Psoas muscle (tissue), 8 donors: ENCODE data around the gene CDK7. TPM values are rescaled to one million over a fixed set of nuclear protein-coding genes. Genes with fewer than 3 reads are reported as not detected.

Experiments used
- ATAC-seq, 4 donors: fragments of 200-7000 bp; cut with Tn5 transposase; one replicate each; pipeline ENCODE4 v1.9.1; 2020; ENCODE audit warnings: moderate library complexity in 3 of 4, mild to moderate bottlenecking in 2 of 4
- DNase-seq, 2 donors: peaks; one replicate each; pipeline ENCODE4 v3.0.0-alpha.2; 2020
- H3K27ac ChIP-seq: fragments of 200-600 bp; one replicate; pipeline ENCODE4 v1.8.0; 2022
- H3K27me3 ChIP-seq, 3 donors: fragments of 200-600 bp in 1 of 3; one replicate each; pipeline versions ENCODE4 v1.6.1 to v1.8.0; 2013 to 2022; ENCODE audit warnings: low read length in 2 of 3, mild to moderate bottlenecking in 2 of 3, moderate library complexity in 1 of 3; ENCODE audit not compliant: insufficient read depth in 3 of 3
- H3K36me3 ChIP-seq, 2 donors: fragments of 200-600 bp in 1 of 2; one replicate each; pipeline versions ENCODE4 v1.6.1 to v1.8.0; 2013 to 2022; ENCODE audit warnings: low read depth in 1 of 2, mild to moderate bottlenecking in 1 of 2, moderate library complexity in 1 of 2; ENCODE audit not compliant: insufficient read depth in 1 of 2
- H3K4me1 ChIP-seq: fragments of 200-600 bp; one replicate; pipeline ENCODE4 v1.8.0; 2022
- H3K4me3 ChIP-seq: fragments of 200-600 bp; one replicate; pipeline ENCODE4 v1.8.0; 2022; ENCODE audit warnings: mild to moderate bottlenecking
- H3K9me3 ChIP-seq: fragments of 200-600 bp; one replicate; pipeline ENCODE4 v1.8.0; 2022
- WGBS, 3 donors: extraction: QIAGEN DNeasy Blood & Tissue Kit; methylation state at CpG; one replicate each; pipeline versions ENCODE4 v1.1.6 to v1.1.7; 2013; 5-methylcytosine and 5-hydroxymethylcytosine counted together
- intact Hi-C, 2 donors: fragments of 100-400 bp; cut with DNase I; formaldehyde crosslinking; loops; one replicate each; pipeline versions ENCODE4 v1.11.0 to v1.14.2; 2022
- polyA plus RNA-seq, 3 donors: library from polyadenylated mRNA; stranded (reverse); fragments of 200-250 nt; gene quantifications; one replicate each; pipeline ENCODE4 v1.2.3, GENCODE V29; 2013
- total RNA-seq, 4 donors: library from RNA; stranded (reverse); fragmentation: NEBNext Ultra II Directional in 2 of 4; extraction: Animal tissue kit (Norgen Biotek cat#: 25700) in 2 of 4; gene quantifications; one replicate each; pipeline versions ENCODE4 v1.2.1 to v1.2.4, GENCODE V29; 2021 to 2023
- TF ChIP-seq, protein P1 (sequence below): fragments of 200-600 bp; IDR thresholded peaks from one replicate; pipeline ENCODE4 v1.8.0; 2022; ENCODE audit warnings: antibody characterized with exemption
- donor health status: healthy with polysubstance abuse.
- donor health status: DM: no; HTN: no; CAD: no; lungs with moderate emphysema.
- donor health status: Bipolar disorder and iron deficiency.
- donor health status: healthy.
- donor health status: DM: yes; HTN: yes; CAD: no.
- donor health status: DM: no; HTN: no; CAD: no.
- donor health status: DM: no; HTN: no; CAD: no.
- donor health status: DM: yes; HTN: yes; CAD: no.

Gene CDK7
- total and polyA plus RNA-seq, 7 donors = 19.0 to 66.9 (median 33.4) TPM

DNA sequence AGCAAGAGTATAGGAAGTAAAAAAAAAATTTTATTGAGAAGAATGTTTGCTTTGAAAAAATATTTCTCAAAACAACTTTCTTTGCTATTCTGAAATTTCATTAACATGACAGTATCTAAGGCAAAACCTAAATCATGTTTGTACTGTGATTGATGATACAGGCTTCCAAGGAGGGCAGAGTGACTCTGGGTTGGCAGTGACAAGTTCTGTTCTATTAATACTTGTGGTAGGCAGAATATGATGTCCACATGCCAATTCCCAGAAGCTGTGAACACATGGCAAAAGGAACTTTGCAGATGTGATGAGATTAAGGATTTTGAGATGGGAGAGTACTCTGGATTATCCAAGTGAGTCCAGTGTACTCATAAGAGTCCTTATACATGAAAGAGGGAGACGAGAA lies 81.3 kb downstream of the CDK7 start:
- Histone ChIP-seq H3K9me3 (no peaks in the 10 kb centered on the region), H3K4me3 (no peak overlapping the region), H3K4me1 (no peaks in the 10 kb centered on the region), H3K27me3 (no peaks in the 10 kb centered on the region), H3K36me3 (peaks cover 0 to 16% of the 10 kb centered on the region in 2 donors), H3K27ac (no peak overlapping the region)
- intact Hi-C loops = no loop called here
- TF ChIP-seq, protein P1, sequence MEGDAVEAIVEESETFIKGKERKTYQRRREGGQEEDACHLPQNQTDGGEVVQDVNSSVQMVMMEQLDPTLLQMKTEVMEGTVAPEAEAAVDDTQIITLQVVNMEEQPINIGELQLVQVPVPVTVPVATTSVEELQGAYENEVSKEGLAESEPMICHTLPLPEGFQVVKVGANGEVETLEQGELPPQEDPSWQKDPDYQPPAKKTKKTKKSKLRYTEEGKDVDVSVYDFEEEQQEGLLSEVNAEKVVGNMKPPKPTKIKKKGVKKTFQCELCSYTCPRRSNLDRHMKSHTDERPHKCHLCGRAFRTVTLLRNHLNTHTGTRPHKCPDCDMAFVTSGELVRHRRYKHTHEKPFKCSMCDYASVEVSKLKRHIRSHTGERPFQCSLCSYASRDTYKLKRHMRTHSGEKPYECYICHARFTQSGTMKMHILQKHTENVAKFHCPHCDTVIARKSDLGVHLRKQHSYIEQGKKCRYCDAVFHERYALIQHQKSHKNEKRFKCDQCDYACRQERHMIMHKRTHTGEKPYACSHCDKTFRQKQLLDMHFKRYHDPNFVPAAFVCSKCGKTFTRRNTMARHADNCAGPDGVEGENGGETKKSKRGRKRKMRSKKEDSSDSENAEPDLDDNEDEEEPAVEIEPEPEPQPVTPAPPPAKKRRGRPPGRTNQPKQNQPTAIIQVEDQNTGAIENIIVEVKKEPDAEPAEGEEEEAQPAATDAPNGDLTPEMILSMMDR = no peak
- 87 to 89% (median 88%) methylated on average over 1 of the region's 1 CpG for WGBS, 3 donors
- peak; percentile 58 to 92 (median 79) for ATAC-seq
- DNase-seq = no peak

DNA sequence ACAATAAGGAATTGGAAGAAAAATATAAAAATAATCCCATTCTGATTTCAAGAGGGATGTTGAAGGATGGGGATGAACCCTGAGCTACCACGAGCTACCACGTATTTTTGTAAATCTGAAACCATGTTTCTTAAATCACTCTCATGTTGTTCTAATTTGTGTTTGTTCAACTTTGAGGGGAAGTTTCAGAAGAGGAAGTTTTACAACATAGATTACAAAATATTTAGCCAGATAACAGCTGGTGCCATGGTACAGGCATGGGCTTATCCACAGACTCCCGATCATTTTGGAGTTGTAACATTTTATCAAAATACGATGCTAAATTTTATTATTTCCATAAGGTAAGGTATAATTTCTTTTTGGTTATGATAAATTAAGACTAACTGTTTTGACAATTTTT lies 82.7 kb downstream of the CDK7 start:
- TF ChIP-seq, protein P1 = no peak
- 87 to 94% (median 87%) methylated on average over 4 of the region's 4 CpGs for WGBS, 3 donors
- H3K27me3 ChIP-seq = no peaks in the 10 kb centered on the region
- H3K9me3 ChIP-seq = no peaks in the 10 kb centered on the region
- no peak overlapping the region for H3K27ac ChIP-seq
- ATAC-seq (no peak), DNase-seq (no peak)
- no peaks in the 10 kb centered on the region for H3K4me1 ChIP-seq
- intact Hi-C loops = no loop called here
- H3K4me3 ChIP-seq = no peak overlapping the region
- peaks cover 0 to 16% of the 10 kb centered on the region in 2 donors for H3K36me3 ChIP-seq

DNA sequence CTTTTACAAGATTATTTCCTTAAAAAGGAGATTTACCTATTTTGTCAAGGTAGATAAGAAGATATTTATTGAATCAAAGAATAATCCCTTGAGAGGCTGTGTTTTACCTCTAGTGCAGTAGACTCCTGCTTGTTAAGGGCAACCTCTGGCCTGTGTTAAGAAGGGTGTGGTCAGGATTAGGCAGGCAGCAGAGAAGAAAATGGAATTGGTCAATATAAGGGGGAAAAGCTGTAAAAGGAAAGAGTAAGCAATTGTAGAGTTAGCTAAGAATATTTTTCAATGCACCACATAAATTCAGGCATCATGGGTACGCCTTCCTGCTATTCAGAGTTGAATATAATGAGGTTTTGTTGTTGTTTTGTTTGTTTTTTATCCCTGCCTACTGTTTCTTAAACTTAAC lies 91.7 kb downstream of the CDK7 start:
- Histone ChIP-seq H3K27me3 (no peaks in the 10 kb centered on the region), H3K27ac (no peak overlapping the region), H3K4me1 (no peaks in the 10 kb centered on the region), H3K36me3 (no peaks in the 10 kb centered on the region), H3K4me3 (no peak overlapping the region), H3K9me3 (no peaks in the 10 kb centered on the region)
- 92 to 94% (median 93%) methylated on average over 1 of the region's 1 CpG for WGBS, 3 donors
- TF ChIP-seq, protein P1 = no peak
- ATAC-seq (no peak), DNase-seq (no peak)
- intact Hi-C loops = no loop called here

Other genes with a start within 250 kb of the CDK7 start
- 10 to 100 TPM; 14.2 to 21.1 (median 17.4) TPM for gene SLC30A5, start 140.9 kb upstream of the CDK7 start, total RNA-seq
- 10 to 100 TPM; 11.5 to 20.1 (median 17.7) TPM for gene SLC30A5, start 140.9 kb upstream of the CDK7 start, polyA plus RNA-seq
- 1 to 10 TPM; 1.8 to 4.1 (median 2.3) TPM for gene CCNB1, start 67.7 kb upstream of the CDK7 start, total RNA-seq
- gene CCNB1, start 67.7 kb upstream of the CDK7 start, polyA plus RNA-seq = 10 to 100 TPM in 1 of 3 donors, 1 to 10 TPM in 2; 2.5 to 12.2 (median 6.8) TPM
- 1 to 10 TPM; 1.6 to 4.5 (median 2.8) TPM for gene CENPH, start 45.3 kb upstream of the CDK7 start, total RNA-seq
- 1 to 10 TPM; 3.1 to 3.6 (median 3.3) TPM for gene CENPH, start 45.3 kb upstream of the CDK7 start, polyA plus RNA-seq
- 1 to 10 TPM; 1.7 to 3.6 (median 1.9) TPM for gene CCDC125, start 97.9 kb downstream of the CDK7 start, total RNA-seq
- 1 to 10 TPM; 1.1 to 2.6 (median 2.6) TPM for gene CCDC125, start 97.9 kb downstream of the CDK7 start, polyA plus RNA-seq
- gene AK6, start 134.6 kb downstream of the CDK7 start, total RNA-seq = 10 to 100 TPM; 23.5 to 59.9 (median 52.8) TPM
- gene AK6, start 134.6 kb downstream of the CDK7 start, polyA plus RNA-seq = 100 to 1,000 TPM in 1 of 3 donors, 10 to 100 TPM in 2; 70.7 to 116 (median 96.0) TPM
- 10 to 100 TPM; 38.8 to 61.2 (median 47.4) TPM for gene TAF9, start 134.6 kb downstream of the CDK7 start, total RNA-seq
- gene TAF9, start 134.6 kb downstream of the CDK7 start, polyA plus RNA-seq = 10 to 100 TPM; 53.3 to 92.9 (median 66.6) TPM
- 10 to 100 TPM; 11.9 to 19.2 (median 13.5) TPM for gene RAD17, start 134.9 kb downstream of the CDK7 start, total RNA-seq
- gene RAD17, start 134.9 kb downstream of the CDK7 start, polyA plus RNA-seq = 10 to 100 TPM in 1 of 3 donors, 1 to 10 TPM in 2; 6.8 to 15.1 (median 9.6) TPM
- under 1 TPM in 3 of 4 donors, not detected in 1; 0.10 to 0.25 (median 0.19) TPM for gene MARVELD2, start 180.2 kb downstream of the CDK7 start, total RNA-seq
- under 1 TPM; 0.03 to 0.13 (median 0.09) TPM for gene MARVELD2, start 180.2 kb downstream of the CDK7 start, polyA plus RNA-seq